SK-N-SH treated with all-trans-retinoic acid at 6 μM for 48 hours (cell line): ENCODE data around the gene PDCD2L.

Source experiments
- ARNTL ChIP-seq: fragments of 450-650 bp; formaldehyde crosslinking; IDR thresholded peaks from 2 replicates; pipeline ENCODE4 v1.5.0; 2020; ENCODE audit warnings: low read depth, mild to moderate bottlenecking, moderate library complexity, borderline replicate concordance
- CREB5 ChIP-seq: fragments of 250-450 bp; sonication (Bioruptor Pico); IDR thresholded peaks from 2 replicates; pipeline ENCODE4 v1.5.1; 2020; ENCODE audit warnings: low read depth, mild to moderate bottlenecking, moderate library complexity
- CSRNP3 ChIP-seq: fragments of 250-450 bp; sonication (Bioruptor Pico); IDR thresholded peaks from 2 replicates; pipeline ENCODE4 v1.5.1; 2021; ENCODE audit warnings: mild to moderate bottlenecking, moderate library complexity
- GLIS3 ChIP-seq: fragments of 250-450 bp; sonication (Bioruptor Pico); IDR thresholded peaks from 2 replicates; pipeline ENCODE4 v1.5.0; 2020; ENCODE audit warnings: mild to moderate bottlenecking, moderate library complexity
- ISL1 ChIP-seq: fragments of 250-450 bp; sonication (Bioruptor Pico); IDR thresholded peaks from 2 replicates; pipeline ENCODE4 v2.1.2; 2022; ENCODE audit warnings: mild to moderate bottlenecking, moderate library complexity
- OSR1 ChIP-seq: fragments of 250-450 bp; sonication (Bioruptor Pico); IDR thresholded peaks from 2 replicates; pipeline ENCODE4 v1.8.0; 2022; ENCODE audit warnings: moderate library complexity, mild to moderate bottlenecking, inconsistent platforms
- PATZ1 ChIP-seq: fragments of 250-450 bp; sonication (Bioruptor Pico); IDR thresholded peaks from 2 replicates; pipeline ENCODE4 v1.8.0; 2020; ENCODE audit warnings: mild to moderate bottlenecking, moderate library complexity, borderline replicate concordance
- RARB ChIP-seq: fragments of 250-450 bp; sonication (Bioruptor Pico); IDR thresholded peaks from 2 replicates; pipeline ENCODE4 v1.8.0; 2021; ENCODE audit warnings: mild to moderate bottlenecking, moderate library complexity
- TCF4 ChIP-seq: fragments of 250-450 bp; sonication (Bioruptor Pico); IDR thresholded peaks from 2 replicates; pipeline ENCODE4 v1.8.0; 2021; ENCODE audit warnings: mild to moderate bottlenecking, moderate library complexity, borderline replicate concordance
- TOX ChIP-seq: fragments of 250-450 bp; sonication (Bioruptor Pico); IDR thresholded peaks from 2 replicates; pipeline ENCODE4 v1.8.0; 2021; ENCODE audit warnings: mild to moderate bottlenecking, moderate library complexity, borderline replicate concordance
- TSHZ2 ChIP-seq: fragments of 250-450 bp; sonication (Bioruptor Pico); IDR thresholded peaks from 2 replicates; pipeline ENCODE4 v1.5.0; 2020; ENCODE audit warnings: mild to moderate bottlenecking, moderate library complexity
- ZC3H10 ChIP-seq: fragments of 250-450 bp; sonication (Bioruptor Pico); IDR thresholded peaks from 2 replicates; pipeline ENCODE4 v1.5.1; 2021; ENCODE audit warnings: mild to moderate bottlenecking, moderate library complexity

GRCh38 chr19:34418300-34418699, 14.1 kb downstream of the PDCD2L start:
- TF ChIP-seq ARNTL (CRISPR knock-in tag) (no peak), RARB (CRISPR knock-in tag) (no peak), CREB5 (no peak), GLIS3 (no peak), OSR1 (CRISPR knock-in tag) (no peak), CSRNP3 (CRISPR knock-in tag) (no peak), PATZ1 (no peak), ISL1 (no peak), TSHZ2 (CRISPR knock-in tag) (no peak), TOX (CRISPR knock-in tag) (no peak), ZC3H10 (CRISPR knock-in tag) (no peak), TCF4 (CRISPR knock-in tag) (no peak)
